Measurements from ENCODE around the gene WDR88.
"Not testable (repeated sequence)": the region's sequence is repeated elsewhere in the genome, so short reads cannot be mapped to it uniquely, and the experiment has no call there.

WDR88 gene, protein sequence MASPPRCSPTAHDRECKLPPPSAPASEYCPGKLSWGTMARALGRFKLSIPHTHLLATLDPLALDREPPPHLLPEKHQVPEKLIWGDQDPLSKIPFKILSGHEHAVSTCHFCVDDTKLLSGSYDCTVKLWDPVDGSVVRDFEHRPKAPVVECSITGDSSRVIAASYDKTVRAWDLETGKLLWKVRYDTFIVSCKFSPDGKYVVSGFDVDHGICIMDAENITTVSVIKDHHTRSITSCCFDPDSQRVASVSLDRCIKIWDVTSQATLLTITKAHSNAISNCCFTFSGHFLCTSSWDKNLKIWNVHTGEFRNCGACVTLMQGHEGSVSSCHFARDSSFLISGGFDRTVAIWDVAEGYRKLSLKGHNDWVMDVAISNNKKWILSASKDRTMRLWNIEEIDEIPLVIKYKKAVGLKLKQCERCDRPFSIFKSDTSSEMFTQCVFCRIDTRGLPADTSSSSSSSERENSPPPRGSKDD

DNA sequence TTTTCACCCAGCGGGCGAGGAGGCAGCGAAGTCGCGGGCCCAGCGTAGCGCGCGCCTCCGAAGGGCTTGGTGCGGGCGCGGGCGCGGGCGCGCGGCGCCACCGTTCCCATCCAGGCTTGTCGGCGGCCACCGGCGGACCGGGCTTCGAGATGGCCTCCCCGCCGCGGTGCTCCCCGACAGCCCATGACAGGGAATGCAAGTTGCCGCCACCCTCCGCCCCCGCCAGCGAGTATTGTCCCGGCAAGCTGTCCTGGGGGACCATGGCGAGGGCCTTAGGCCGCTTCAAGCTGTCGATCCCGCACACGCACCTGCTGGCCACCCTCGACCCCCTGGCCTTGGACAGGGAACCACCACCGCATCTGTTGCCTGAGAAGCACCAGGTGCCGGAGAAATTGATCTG is at the start of gene WDR88:
TSS of gene WDR88 (plus strand) at position 94 of the 400 bp plus-strand sequence. CDS start at position 150, 56 bp downstream.
- DNase-seq, result no peak

DNA sequence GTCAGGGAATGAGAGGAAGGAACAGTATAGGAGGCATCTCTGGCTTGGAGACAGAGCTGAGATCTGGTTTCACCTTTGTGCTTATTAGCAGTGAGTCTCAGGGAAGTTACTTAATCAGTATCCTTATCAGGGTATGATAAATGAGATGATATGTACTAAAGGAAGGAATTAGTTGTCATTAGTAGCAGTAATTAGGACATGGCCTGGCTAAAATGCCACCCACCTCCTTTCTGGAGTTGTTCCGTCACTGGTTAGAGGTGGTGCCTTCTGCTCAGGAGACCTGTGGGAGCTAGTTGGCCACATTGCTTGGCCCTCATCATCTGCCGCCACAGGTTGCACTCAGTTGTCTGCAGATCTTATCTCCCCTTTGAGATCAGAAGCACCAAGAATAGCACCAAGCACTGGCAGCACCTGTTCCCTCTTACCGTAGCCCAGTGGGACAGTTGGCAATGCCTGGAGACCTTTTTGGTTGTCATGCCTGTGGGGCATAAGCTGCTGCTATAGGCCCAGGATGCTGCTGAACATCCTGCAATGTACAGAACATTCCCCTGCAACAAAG is 46.3 kb upstream of the WDR88 start:
- DNase-seq, result no peak

DNA sequence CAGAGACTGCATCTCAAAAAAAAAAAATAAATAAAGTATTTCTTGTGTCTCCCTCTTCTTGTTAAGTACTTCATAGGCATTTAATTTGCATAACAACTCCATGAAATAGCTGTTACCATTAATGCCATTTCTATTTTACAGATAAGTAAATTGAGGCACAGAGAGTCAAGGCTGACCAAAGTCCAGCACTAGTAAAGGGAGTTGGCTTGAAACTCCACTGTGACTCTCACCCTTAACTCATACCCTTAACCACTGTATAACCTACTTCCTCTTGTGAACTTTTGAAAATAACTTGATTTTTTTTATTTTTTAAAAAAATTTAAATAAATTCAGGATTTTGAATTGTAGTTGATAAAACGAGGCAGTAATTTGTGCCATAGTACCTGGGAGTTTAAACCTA is 45.0 kb upstream of the WDR88 start:
- no peak for DNase-seq

DNA sequence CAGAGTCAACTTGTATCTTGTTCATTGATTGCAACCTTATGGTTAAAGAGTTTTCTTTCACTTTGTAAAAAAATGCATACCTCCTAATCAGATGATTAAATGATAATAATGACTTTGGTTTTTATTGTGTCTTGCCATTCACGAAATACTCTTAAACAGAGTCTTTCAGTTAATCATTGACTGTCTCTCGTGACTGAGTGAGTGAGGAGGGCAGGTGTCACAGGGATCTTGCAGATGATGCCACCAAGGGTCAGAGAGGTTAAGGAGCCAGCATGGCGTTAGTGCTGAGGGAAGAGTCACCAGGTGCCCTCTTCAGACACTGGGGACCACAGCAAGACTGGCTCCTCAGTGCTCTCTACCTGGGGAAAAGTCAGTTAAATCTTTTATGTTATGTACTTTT is 42.9 kb upstream of the WDR88 start:
- no peak for DNase-seq

DNA sequence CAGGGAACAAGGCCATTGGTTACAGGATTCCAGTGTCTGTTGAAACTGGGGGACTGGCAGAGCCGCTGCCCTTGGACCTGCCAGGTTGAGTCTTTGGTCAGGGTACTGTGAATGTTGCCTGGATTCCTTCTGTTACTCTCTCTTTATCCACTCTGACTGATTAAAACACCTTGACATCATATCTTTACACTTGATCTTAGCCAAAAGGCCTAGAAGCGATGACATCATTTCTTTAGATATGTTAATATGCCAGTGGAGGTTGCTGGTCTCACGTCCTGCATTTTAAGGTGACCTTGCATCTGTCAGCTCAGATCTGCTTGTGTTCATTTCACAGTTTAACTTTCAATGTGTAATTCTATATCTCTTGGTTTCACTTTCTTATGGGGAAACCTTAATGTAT is 41.7 kb upstream of the WDR88 start:
- DNase-seq, result no peak

DNA sequence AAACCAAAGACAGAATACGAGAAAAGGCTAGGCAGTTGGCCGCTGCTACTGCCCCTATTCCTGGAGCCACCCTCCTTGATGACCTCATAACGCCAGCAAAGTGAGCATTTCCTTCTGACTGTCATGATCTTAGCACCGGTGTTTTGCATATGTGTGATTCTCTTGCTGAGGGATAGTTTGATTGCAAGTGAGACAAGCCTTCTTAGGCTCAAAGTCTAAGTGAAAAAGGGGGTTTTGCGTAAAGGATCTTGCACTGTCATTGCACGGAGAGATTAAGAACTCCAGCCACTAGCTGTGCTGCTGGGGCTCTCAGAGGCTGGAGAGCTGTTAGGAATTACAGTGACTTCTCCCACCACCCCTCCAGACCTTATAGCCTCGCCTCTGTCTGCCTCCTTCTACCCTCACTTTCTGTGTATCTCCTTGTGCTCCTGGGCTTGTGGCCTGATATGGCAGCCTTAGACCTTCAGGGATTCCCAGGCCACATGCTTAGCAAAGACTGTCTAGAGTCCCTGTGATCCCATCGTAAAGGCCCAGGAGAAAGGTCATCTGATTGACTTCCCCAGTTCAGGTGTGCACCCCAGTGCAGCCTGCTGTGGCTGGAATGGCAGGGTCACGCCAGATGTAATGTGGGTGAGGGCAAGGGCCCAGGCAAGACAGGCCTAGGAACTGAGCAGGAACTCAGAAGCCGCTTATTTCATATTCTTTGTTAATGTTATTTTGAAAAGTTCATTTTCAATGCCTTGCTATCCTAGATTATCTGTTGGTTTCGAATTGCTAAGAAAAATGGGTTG is 38.3 kb upstream of the WDR88 start:
- DNase-seq, result no peak

DNA sequence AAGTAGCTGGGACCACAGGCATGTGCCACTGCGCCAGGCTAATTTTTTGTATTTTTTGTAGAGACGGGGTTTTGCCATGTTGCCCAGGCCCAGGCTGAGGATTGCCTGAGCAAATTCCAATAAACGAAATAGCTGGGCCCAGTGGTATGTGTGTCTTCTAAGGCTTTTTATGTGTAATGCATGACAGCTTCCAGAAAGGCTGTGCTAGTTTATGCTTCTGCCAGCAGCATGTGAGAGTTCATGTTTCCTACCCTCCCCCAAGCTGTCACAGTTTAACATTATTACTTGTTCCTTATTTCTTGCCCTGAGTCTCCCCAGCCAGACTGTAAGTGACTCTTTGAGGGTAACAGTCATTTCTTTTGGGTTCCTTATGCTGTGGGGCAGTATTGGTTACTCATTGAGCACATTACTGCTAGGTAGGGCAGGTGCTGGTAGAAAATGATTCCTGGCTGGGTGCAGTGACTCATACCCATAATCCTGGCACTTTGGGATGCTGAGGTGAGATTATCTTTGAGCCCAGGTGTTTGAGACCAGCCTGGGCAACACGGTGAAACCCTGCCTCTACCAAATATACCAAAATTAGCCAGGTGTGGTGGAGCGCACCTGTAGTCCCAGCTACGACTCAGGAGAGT is 37.4 kb upstream of the WDR88 start:
- no peak for DNase-seq

DNA sequence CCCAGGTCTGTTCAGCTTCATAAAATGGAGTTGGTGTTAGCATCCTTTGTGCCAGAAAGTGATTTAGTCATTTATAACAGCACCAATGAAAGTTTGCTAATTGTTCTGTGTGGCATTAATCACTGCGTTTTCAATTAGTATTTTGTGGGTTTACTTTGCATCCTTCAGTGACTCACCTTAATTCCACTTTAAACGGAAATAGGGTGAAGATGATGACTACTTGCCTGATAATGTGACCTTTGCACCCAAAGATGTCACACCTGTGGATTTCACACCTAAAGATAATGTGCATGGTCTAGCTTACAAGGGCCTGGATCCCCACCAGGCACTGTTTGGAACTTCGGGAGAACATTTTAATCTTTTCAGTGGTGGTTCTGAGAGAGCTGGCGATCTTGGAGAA is 35.9 kb upstream of the WDR88 start:
- no peak for DNase-seq

DNA sequence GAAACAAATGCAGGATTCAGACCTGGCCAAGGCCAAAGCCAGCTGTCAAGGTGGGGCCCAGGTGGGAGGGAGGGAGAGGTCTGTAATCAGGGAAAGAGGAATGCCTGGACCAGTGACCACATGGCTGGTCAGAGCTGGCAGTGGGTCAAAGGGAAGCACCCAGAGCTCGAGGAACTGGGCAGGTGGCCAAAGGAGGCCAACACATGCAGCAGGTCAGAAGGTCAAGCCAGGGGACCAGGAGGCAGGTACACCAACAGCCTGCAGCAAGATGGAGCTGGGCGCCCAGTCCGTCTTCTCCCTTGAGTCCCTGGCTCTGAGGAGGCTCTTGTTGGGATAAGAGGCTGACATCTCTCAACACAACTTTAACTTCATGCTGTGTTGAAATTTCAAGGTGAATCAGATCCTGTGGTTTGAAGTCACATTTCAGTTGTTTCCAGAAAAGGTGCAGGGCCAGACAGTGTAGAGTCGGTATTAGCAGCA is 33.8 kb upstream of the WDR88 start:
- DNase-seq, result no peak

DNA sequence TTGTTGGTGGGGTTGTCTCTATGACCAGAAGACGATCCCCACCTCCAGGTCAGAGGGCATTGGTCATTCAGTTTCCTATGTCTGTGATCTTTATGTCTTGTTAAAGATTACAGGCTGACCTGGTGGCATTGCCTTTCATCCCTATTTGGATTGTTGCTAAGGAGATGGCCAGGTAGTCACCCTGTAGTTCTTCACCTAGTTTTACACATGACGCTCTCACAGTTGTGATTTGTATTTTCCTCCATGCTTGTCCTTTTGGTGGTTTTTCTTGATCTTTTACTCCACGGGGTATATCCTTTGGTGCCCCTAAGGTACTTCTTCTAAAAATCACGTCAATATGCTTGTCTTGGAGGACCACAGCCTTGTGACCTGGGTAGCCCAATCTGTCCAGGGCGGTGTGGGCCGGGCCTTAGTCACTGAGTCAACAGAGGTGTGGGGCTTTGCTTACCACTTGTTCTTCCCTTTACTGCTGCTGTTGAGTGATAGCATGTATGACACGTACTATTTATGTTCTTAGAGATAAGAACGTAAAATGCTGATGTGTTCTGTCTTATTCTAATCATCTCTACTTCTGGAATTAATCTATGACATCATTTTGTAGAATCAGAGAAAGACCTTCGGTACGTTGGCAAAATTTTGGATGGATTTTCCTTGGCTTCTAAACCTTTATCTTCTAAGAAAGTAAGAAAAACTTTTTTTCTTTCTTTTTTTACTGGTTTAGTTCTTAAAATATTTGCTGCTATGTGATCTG is 30.8 kb upstream of the WDR88 start:
- DNase-seq, result no peak

DNA sequence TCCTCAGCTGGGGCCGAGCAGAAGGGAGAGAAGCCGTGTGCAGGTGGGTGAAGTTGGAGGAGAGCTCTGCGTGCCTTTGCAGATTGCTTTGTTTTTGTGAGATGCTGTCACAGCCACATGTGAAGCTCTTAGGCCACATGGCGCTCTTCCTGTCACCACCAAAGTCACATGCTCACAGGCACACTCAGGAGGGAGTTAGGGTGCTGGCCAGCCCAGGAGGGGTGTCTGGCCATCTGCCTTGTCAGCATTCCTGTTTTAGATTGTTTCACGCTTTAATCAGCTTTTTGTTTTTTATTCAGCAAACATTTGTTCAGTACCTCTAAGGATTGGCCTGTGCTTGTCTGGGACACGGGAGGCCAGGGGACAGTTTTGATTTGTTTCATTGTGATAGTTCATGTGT is 29.0 kb upstream of the WDR88 start:
- DNase-seq, result no peak

DNA sequence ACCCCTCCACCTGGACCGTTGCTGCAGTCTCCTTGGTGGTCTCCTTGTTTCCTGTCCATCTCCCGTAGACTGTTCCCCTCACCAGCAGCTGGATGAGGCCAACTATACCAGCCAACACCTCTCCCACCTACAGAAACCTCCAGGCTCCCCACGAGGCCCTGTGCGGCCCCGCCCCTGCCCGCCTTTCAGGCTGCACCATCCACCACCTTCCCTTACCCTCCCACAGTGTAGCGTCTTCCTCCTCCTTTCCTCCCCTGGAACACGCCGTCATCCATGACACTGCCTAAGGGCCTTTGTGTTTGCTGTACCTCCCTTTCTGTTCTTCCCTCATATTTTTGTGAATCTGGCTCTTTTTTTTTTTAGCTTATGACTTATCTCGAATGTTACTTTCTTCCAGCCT is 23.8 kb upstream of the WDR88 start:
- DNase-seq, result no peak

DNA sequence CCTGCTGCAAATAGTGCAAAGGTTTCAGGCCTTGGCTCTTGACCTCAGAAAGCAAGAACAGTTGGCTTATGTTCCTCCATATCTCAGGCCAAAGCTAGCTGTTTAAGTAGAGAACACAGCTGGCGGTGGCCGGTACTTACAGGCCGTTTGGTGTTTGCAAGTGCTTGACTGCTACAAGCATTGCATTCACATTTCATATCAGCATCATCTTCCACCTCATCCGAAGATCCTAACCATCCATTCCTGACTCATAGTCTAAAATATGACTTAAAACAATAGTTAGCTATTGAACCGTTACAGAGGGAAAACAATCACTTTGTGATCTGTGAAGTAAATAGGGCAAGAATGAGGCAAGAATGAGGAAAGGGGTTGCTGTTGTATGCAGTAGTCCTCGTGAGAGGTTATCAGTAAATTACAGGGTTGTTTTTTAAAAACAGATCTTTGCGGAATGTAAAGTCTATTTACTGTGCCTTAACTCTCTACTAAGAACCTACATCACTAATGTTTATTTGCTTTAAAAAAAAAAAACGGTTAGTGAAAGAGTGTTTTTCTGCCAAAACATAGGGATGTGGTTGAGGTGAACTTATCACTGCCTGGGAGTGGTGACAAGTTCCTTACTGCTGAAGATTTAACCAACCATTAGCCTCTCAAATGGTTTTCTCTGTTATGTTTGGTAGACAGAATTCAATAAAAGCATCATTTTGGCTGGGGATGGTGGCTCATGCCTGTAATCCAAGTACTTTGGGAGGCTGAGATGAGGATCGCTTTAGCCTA is 21.6 kb upstream of the WDR88 start:
- no peak for DNase-seq

DNA sequence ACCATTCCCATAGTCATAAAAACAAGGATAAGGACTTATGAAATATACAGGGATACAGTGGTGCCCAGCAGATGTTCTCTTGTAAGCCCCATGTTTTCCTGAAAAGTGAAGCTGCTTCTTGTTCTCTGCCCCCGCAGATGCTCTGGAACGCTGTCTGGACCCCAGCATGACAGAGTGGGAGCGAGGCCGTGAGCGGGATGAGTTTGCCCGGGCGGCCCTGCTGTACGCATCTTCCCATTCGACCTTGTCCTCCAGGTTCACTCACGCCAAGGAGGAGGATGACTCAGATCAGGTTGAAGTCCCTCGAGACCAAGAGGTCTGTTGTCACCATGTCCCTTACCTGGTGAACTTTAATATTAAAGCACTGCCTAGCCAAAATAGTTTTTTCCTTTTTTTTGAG is 20.3 kb upstream of the WDR88 start:
- no peak for DNase-seq

DNA sequence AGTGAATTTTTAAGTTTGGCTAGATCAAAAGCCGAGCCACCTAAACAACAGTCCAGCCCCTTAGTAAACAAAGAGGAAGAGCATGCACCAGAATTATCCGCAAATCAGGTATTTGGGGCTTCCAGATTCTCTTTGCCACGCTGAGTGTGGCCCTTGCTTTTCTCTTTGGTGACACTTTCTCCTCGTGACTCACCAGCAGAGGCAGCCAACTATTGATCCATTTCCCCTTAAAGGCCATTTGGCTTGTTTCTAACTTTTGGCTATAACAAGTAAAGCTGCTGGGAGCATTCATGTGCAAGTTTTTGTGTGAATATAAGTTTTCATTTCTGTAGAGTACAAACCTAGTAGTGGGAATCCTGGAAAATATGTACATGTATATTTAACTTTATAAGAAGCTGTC is 17.6 kb upstream of the WDR88 start:
- no peak for DNase-seq

DNA sequence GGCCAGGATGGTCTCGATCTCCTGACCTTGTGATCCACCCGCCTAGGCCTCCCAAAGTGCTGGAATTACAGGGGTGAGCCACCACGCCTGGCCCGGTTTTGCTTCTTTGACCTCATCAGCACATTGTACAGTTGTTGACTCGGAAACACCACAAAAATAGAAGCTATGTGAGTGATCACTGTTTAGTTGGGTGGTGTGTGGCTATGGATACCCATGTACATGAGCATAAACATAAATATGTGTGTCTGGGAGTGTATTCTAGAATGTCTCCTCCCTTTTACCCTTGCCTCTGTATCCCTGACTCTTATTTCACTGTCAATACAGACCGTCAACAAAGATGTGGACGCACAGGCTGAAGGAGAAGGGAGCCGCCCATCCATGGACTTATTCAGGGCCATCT is 14.4 kb upstream of the WDR88 start:
- DNase-seq, result no peak

DNA sequence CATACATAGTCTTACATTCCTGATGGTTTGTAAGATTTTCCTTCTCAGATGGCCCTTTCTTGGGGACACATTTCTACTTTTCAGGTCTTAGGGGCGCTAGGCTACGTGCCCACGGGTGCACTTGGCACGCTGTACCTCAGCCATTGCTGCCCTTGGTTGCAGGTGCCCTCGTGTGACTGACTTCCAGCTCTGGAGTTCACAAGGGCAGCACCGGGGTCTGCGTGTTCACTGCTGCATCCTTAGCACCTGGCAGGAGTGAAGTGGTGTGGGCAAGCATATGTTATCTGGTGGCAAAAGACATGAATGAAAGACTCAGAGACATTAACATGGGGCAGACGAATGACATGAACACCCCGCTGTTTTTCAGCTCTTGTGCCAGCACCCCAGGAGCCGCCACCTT is 13.3 kb upstream of the WDR88 start:
- no peak for DNase-seq

DNA sequence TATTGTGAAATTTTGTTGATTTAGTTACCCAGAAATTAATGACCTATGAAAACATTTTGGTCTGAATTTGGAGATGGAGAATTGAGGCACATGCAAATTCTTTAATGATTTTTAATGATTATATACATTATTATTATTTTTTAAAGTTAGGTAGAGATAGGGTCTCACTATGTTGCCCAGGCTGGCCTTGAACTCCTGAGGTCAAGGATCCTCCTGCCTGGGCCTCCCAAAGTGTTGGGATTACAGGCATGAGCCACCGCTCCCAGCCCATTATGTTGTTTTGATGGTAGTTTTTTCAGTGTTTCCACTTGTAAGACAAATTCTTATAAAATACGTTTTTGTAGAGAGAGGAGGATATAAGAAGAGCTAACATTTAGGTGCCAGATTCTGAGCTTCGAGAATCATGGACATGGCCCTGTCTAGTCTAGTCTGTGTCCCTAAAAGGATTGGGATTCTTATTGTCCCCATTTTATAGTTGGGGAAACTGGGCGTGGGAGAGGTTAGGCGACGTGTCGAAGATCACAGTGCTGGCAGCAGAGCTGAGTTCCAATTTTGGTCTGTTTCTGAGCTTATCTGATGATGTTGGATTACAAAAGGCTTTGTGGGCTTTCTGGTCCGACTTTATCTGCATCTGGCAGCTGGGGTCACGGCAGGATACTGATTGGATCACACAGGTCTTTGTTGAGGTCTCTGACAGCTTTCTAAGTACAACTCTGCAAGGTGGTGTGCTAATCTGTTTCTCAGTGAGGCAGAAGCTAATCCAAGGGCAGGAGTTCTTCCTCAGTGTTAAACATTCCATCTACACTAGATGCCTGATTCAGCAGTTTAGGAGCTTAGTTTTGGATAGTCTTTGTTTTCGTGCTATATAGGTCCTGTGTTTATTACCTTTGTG is 7.5 kb upstream of the WDR88 start:
- DNase-seq, result no peak

DNA sequence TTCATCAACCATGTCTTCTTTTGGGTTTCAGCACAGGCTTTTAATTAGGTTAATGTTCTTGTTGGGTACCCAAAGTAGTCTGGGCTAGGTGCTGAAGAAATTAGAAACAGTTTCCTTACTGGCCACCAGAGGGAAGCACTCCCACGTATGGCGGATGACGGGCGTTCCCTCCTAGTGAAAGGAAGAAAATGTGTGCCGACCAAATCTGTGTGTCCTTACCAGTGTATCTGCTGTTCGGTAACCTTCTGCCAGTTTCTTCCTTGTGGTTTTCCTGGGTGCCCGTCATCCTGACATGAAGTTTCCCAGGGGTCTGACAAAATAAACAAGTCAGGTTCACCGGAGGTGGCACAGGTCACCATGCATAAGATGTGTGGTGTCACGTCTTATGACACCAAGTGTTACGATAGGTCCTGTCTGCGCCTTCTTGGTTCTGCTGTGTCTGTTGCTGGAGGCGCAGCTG is 6.0 kb upstream of the WDR88 start:
- peak; percentile 38 for DNase-seq

DNA sequence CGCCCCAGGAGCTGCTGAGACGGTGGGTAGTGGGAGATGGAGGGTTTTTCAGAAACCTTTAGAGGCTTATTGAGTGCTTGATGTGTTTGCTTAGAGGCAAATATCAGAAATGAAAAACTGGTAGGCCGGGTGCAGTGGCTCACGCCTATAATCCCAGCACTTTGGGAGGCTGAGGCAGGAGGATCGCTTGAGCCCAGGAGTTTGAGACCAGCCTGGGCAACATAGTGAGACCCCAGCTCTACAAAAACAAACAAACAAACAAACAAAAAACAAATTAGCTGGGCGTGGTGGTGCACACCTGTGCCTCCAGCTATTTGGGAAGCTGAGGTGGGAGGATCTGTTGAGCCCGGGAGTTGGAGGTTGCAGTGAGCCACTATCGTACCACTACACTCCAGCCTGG is 5.2 kb upstream of the WDR88 start:
- DNase-seq, result not testable (repeated sequence)

DNA sequence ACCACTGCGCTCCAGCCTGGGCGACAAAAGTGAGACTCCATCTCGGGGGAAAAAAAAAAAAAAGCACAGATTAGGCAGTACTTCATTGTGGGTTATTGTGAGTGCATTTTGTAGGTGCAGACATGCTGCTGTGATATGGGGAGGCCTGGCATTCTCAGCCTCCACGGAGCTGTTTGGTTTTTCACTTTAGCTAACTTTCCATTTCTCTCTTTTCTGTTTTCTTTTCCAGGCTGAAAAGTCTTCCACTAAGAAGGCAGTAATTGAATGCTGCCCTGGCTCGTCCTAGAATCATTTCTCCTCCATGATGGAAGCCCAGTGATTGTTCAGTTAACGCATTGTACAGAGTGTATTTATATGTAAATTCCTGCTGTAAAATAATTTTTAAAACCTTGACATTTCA is 2.0 kb upstream of the WDR88 start:
- DNase-seq, result no peak

Data from activated T-cell treated with anti-CD3 and anti-CD28 coated beads for 4 hours (primary cell).